Measurements from ENCODE around the gene CACNA2D2. TPM values are rescaled to one million over a fixed set of nuclear protein-coding genes. Genes with fewer than 3 reads are reported as not detected.

CACNA2D2 gene
- total RNA-seq, 1 donor from 2014 or later, result 19.4 TPM

DNA sequence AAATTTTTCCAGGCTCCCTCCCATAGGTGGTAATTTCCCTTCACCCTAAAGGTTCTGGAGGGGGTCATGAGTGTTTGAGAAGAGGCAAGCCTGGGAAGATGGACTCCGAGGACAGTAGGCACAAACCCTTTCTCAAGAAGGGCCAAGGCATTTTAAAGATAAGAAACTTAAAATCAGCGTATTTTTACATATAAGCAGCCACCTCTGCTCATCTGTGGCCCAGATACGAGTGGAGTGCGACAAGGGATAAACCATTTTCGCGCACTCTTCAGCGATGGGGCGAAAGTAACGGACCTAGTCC, 163.3 kb downstream of the CACNA2D2 start:
- no peak for DNase-seq (ENCODE audit: extremely low spot score, unreplicated experiment)
- H3K9me3 Mint-ChIP-seq, result no peaks in the 10 kb centered on the region
- peaks cover 58% of the 10 kb centered on the region for H3K27me3 Mint-ChIP-seq
- no peak overlapping the region for H3K27ac Mint-ChIP-seq
- peaks cover 4% of the 10 kb centered on the region for H3K36me3 Mint-ChIP-seq
- peaks cover 25% of the 10 kb centered on the region for H3K4me1 Mint-ChIP-seq (ENCODE audit: unreplicated experiment)
- H3K4me3 Mint-ChIP-seq, result peak overlapping the region; percentile 36
- TF ChIP-seq, protein P1, sequence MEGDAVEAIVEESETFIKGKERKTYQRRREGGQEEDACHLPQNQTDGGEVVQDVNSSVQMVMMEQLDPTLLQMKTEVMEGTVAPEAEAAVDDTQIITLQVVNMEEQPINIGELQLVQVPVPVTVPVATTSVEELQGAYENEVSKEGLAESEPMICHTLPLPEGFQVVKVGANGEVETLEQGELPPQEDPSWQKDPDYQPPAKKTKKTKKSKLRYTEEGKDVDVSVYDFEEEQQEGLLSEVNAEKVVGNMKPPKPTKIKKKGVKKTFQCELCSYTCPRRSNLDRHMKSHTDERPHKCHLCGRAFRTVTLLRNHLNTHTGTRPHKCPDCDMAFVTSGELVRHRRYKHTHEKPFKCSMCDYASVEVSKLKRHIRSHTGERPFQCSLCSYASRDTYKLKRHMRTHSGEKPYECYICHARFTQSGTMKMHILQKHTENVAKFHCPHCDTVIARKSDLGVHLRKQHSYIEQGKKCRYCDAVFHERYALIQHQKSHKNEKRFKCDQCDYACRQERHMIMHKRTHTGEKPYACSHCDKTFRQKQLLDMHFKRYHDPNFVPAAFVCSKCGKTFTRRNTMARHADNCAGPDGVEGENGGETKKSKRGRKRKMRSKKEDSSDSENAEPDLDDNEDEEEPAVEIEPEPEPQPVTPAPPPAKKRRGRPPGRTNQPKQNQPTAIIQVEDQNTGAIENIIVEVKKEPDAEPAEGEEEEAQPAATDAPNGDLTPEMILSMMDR (conservative IDR thresholded peaks at IDR 0.05), result no peak

DNA sequence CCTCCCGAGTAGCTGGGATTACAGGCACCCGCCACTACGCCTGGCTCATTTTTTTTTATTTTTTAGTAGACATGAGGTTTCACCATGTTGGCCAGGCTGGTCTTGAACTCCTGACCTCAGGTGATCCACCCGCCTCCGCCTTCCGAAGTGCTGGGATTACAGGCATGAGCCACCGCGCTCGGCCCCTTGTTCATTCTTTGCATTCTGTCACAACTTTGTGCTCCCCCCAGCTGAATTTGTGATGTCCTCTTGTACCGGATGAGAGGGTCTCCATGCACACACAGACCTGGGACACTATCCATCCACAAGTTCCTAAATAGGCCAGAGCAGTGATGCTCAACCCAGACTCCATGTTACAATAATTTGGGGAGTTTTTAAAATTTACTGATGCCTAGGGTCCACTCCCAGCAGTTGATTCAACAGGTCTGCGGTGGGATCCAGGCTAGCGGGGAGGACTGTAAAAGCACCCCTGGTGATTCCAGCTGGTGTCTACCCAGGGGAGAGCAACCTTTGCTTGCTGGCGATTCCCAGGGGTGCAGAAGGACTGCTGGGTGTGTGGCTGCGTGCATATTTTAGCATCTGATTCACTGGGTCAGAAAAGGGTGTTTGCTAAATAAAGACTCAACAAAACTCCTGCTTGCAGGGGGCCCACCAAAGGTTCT, 163.8 kb downstream of the CACNA2D2 start:
- no peaks in the 10 kb centered on the region for H3K9me3 Mint-ChIP-seq
- peaks cover 25% of the 10 kb centered on the region for H3K4me1 Mint-ChIP-seq (ENCODE audit: unreplicated experiment)
- H3K36me3 Mint-ChIP-seq, result peaks cover 4% of the 10 kb centered on the region
- no peak for DNase-seq (ENCODE audit: extremely low spot score, unreplicated experiment)
- peaks cover 53% of the 10 kb centered on the region for H3K27me3 Mint-ChIP-seq
- TF ChIP-seq, protein P1 (conservative IDR thresholded peaks at IDR 0.05), result no peak
- peak overlapping the region; percentile 36 for H3K4me3 Mint-ChIP-seq
- no peak overlapping the region for H3K27ac Mint-ChIP-seq

DNA sequence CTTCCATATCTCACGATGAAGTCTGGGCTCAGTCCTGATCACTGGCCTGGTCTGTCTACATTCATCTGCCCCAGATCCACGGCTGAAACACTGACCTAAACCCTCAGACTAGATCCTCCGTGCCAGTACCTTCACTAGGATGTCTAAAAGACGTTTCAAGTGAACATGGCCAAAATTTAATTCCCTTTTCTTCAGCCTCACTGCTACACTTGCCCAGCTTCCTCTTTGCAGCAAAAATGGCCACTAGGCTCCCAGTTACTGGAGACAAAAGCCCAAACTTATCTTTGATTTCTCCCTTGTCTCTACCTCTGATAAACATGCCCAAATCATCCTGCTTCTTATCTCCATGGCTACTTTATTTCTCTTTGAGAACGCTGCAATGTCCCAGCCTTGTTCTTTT, 164.5 kb downstream of the CACNA2D2 start:
- H3K36me3 Mint-ChIP-seq, result peaks cover 4% of the 10 kb centered on the region
- peak overlapping the region; percentile 98 for H3K4me3 Mint-ChIP-seq
- TF ChIP-seq, protein P1 (conservative IDR thresholded peaks at IDR 0.05), result no peak
- H3K27ac Mint-ChIP-seq, result peak overlapping the region; percentile 98
- H3K4me1 Mint-ChIP-seq (ENCODE audit: unreplicated experiment), result peaks cover 25% of the 10 kb centered on the region
- H3K9me3 Mint-ChIP-seq, result no peaks in the 10 kb centered on the region
- DNase-seq (ENCODE audit: extremely low spot score, unreplicated experiment), result no peak
- peaks cover 50% of the 10 kb centered on the region for H3K27me3 Mint-ChIP-seq

DNA sequence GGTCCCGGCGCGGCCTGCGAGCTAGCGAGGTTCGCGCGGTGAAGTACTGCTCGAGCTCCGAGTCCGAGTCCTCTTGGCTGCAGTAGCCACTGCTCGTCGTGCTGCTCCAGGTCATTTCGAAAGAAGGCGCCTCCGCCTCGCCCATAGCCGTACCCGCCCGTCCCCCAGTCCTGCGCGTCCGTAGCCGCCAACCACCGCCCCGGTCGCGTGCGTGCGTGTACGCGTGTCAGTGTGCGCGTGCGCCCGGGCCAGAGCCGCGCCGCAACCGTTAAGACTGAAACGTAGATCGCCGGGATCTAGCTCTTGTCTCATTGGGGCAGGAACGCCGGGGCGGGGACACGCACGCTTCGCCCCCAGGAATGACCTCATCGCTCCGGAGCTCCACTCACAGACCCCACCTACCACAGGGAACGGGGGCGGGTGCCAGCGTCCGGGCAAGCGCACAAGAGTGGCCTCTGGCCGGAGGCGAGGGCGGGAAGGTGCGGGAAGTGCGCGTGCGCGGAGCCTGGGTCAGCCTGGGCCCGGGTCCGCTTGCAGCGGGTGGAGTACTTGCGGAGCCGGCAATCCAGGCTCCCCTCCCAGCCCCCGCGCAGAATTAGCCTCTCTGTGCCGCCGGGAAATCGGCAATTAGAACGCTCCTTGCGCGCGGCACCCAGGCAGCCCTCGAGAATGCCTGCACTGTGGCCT, 166.1 kb downstream of the CACNA2D2 start:
- Mint-ChIP-seq H3K9me3 (no peaks in the 10 kb centered on the region), H3K27ac (peak overlapping the region; percentile 98), H3K4me3 (peak overlapping the region; percentile 98), H3K27me3 (peaks cover 35% of the 10 kb centered on the region), H3K4me1 (ENCODE audit: unreplicated experiment) (peaks cover 25% of the 10 kb centered on the region), H3K36me3 (peaks cover 4% of the 10 kb centered on the region)
- DNase-seq (ENCODE audit: extremely low spot score, unreplicated experiment), result peak; percentile 99
- TF ChIP-seq, protein P1 (conservative IDR thresholded peaks at IDR 0.05), result no peak

DNA sequence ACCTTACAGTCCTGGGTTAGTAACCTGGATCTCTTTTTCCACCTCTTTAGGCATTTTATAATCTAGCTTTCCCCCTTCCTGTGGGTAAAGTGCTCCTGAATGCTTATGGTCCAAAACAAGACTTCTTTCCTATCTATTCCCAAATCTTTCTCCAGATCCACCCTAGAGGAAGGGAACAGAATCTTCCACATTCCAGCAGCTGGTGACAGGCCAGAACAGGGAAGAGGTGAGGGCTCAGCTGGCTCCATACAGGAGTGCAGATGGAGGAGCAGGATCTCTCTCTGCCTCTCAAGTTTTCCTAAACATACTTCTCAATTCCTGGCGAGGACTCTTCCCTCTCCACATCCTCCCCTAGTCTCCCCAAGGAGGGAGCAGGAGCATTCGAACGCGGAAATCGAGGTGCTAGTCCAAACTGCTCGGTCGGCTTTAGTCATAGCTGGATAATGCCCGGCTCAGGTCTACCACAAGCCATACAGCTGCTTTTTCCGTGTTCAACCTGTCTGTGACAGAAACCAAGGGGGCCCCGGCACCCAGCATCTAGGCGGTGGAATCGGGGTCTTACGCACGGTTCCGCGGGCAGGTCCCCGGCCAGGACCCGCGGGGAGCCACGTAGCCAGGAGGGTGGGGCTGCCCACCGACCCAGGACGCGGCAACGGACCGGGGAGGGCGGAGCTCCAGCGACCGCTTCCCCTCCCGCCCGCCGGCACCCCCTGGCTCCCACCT, 166.8 kb downstream of the CACNA2D2 start:
- Mint-ChIP-seq H3K36me3 (peaks cover 4% of the 10 kb centered on the region), H3K4me1 (ENCODE audit: unreplicated experiment) (peaks cover 25% of the 10 kb centered on the region), H3K27me3 (peaks cover 28% of the 10 kb centered on the region), H3K9me3 (no peaks in the 10 kb centered on the region), H3K4me3 (peak overlapping the region; percentile 98), H3K27ac (peak overlapping the region; percentile 98)
- no peak for DNase-seq (ENCODE audit: extremely low spot score, unreplicated experiment)
- TF ChIP-seq, protein P1 (conservative IDR thresholded peaks at IDR 0.05), result peak; percentile 27
